MM.1S (cell line): Measurements from ENCODE around the gene PDIA2.

Experiments used
- DNase-seq: peaks from one replicate; pipeline ENCODE4 v3.0.0-alpha.2; 2015
- H2AFZ ChIP-seq: fragments of 300-600 bp; sonication (generic); 2 replicates; pipeline ENCODE4 v1.6.0; 2016; ENCODE audit warnings: antibody characterized with exemption, low read length
- H3F3A ChIP-seq: fragments of 300-600 bp; sonication (generic); 2 replicates; pipeline ENCODE4 v1.6.1; 2016; ENCODE audit warnings: mild to moderate bottlenecking, antibody characterized with exemption, low read length, moderate library complexity, mixed read lengths; ENCODE audit not compliant: insufficient read depth
- H3K27ac ChIP-seq: fragments of 300-600 bp; sonication (generic); 2 replicates; pipeline ENCODE4 v1.5.1; 2016; ENCODE audit warnings: mild to moderate bottlenecking, low read length
- H3K27me3 ChIP-seq: fragments of 300-600 bp; sonication (generic); replicated peaks from 2 replicates; pipeline ENCODE4 v1.6.0; 2016; ENCODE audit warnings: low read length; ENCODE audit not compliant: insufficient read depth
- H3K36me3 ChIP-seq: fragments of 300-600 bp; sonication (generic); replicated peaks from 2 replicates; pipeline ENCODE4 v1.6.1; 2016; ENCODE audit warnings: mild to moderate bottlenecking, low read length, mixed read lengths; ENCODE audit not compliant: insufficient read depth
- H3K4me1 ChIP-seq: fragments of 300-600 bp; sonication (generic); 2 replicates; pipeline ENCODE4 v1.6.1; 2016; ENCODE audit warnings: low read length, mixed read lengths
- H3K4me2 ChIP-seq: fragments of 300-600 bp; sonication (generic); 2 replicates; pipeline ENCODE4 v1.6.0; 2016; ENCODE audit warnings: low read depth, low read length
- H3K4me3 ChIP-seq: fragments of 300-600 bp; sonication (generic); 2 replicates; pipeline ENCODE4 v1.5.1; 2016; ENCODE audit warnings: low read length, mixed read lengths
- H3K79me2 ChIP-seq: fragments of 300-600 bp; sonication (generic); 2 replicates; pipeline ENCODE4 v1.6.1; 2016; ENCODE audit warnings: mixed run types, low read length, mixed read lengths
- H3K9ac ChIP-seq: fragments of 300-600 bp; sonication (generic); 2 replicates; pipeline ENCODE4 v1.6.1; 2016; ENCODE audit warnings: low read length, mixed read lengths
- H3K9me2 ChIP-seq: fragments of 300-600 bp; sonication (generic); replicated peaks from 2 replicates; pipeline ENCODE4 v1.6.1; 2016; ENCODE audit warnings: mild to moderate bottlenecking, low read length, mixed read lengths; ENCODE audit not compliant: insufficient read depth
- H3K9me3 ChIP-seq: fragments of 300-600 bp; sonication (generic); replicated peaks from 2 replicates; pipeline ENCODE4 v1.6.1; 2016; ENCODE audit warnings: mild to moderate bottlenecking, low read length, mixed read lengths; ENCODE audit not compliant: insufficient read depth
- H4K20me1 ChIP-seq: fragments of 300-600 bp; sonication (generic); 2 replicates; pipeline ENCODE4 v1.6.1; 2016; ENCODE audit warnings: mild to moderate bottlenecking, low read length, moderate library complexity, mixed read lengths; ENCODE audit not compliant: insufficient read depth
- EZH2 ChIP-seq: fragments of 300-600 bp; sonication (generic); optimal IDR thresholded peaks from 2 replicates; pipeline ENCODE3; 2017; ENCODE audit warnings: low read depth, mild to moderate bottlenecking, antibody characterized with exemption, low read length, mixed read lengths
- EZH2phosphoT487 ChIP-seq: fragments of 300-600 bp; sonication (generic); IDR thresholded peaks from 2 replicates; pipeline ENCODE4 v1.6.1; 2018; ENCODE audit warnings: antibody characterized with exemption, low read length
- TF ChIP-seq, protein P1 (sequence below): fragments of 300-600 bp; sonication (generic); IDR thresholded peaks from 2 replicates; pipeline ENCODE4 v1.5.1; 2016; ENCODE audit warnings: antibody characterized with exemption, low read length, mixed read lengths

The PDIA2 gene

DNA sequence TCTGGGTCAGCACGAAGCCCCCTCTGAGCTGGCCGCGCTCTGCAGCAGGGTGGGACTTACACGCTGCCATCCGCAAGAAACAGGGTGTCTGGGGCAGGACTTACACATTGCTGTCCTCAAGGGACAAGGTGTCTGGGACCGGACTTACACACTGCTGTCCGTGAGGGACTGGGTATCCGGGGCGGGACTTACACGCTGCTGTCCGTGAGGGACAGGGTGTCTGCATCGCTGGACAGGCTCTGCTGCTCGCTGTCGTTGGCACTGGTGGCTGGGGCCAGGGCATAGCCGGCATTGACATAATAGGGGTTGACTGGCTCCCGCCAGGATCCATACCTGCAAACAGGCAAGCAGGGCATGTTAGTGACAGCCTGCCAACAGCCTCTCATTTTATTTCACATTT lies 31.4 kb downstream of the PDIA2 start:
- Histone ChIP-seq H3K9ac (no peak overlapping the region), H2AFZ (no peak overlapping the region), H3K4me3 (no peak overlapping the region), H3K27me3 (no peaks in the 10 kb centered on the region), H3K27ac (no peak overlapping the region), H3K36me3 (no peaks in the 10 kb centered on the region), H3K9me3 (no peaks in the 10 kb centered on the region), H4K20me1 (0 out of 2 replicates have a peak, but pooled peaks cover 3% of the 10 kb centered on the region), H3K9me2 (no peaks in the 10 kb centered on the region), H3K79me2 (peaks cover 52% of the 10 kb centered on the region), H3K4me1 (no peaks in the 10 kb centered on the region), H3K4me2 (no peak overlapping the region), H3F3A (no peaks in the 10 kb centered on the region)
- TF ChIP-seq, protein P1, sequence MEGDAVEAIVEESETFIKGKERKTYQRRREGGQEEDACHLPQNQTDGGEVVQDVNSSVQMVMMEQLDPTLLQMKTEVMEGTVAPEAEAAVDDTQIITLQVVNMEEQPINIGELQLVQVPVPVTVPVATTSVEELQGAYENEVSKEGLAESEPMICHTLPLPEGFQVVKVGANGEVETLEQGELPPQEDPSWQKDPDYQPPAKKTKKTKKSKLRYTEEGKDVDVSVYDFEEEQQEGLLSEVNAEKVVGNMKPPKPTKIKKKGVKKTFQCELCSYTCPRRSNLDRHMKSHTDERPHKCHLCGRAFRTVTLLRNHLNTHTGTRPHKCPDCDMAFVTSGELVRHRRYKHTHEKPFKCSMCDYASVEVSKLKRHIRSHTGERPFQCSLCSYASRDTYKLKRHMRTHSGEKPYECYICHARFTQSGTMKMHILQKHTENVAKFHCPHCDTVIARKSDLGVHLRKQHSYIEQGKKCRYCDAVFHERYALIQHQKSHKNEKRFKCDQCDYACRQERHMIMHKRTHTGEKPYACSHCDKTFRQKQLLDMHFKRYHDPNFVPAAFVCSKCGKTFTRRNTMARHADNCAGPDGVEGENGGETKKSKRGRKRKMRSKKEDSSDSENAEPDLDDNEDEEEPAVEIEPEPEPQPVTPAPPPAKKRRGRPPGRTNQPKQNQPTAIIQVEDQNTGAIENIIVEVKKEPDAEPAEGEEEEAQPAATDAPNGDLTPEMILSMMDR: no peak
- TF ChIP-seq EZH2phosphoT487 (no peak), EZH2 (no peak)
- no peak for DNase-seq

DNA sequence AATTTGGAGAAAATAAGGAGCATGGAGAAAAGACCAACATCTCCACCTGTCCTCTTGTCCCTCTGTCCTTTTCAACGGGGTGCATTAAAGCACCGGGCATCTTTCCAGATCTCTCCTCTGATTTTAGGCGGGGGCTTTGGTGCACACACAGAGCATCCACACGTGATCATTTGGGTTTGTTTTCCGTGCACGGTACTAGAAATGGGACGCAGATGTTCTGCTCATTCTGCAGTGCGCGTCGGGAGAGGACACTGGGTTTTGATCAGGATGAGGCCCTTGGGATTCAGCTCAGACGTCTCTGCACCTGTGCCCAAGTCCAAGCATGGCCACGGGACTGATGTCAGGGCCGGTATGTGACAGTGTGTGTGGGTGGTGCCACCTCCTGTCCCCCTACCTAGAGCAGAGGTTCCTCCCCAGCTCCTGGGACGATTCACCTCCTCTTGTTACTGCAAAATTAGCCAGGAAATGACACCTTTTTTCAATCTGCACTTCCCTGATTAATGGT lies 31.9 kb downstream of the PDIA2 start:
- no peaks in the 10 kb centered on the region for H3K27me3 ChIP-seq
- H3K4me1 ChIP-seq: no peaks in the 10 kb centered on the region
- no peak overlapping the region for H3K9ac ChIP-seq
- H3K27ac ChIP-seq: no peak overlapping the region
- H3K4me2 ChIP-seq: no peak overlapping the region
- H4K20me1 ChIP-seq: 0 out of 2 replicates have a peak, but pooled peaks cover 3% of the 10 kb centered on the region
- no peak overlapping the region for H2AFZ ChIP-seq
- no peaks in the 10 kb centered on the region for H3K9me3 ChIP-seq
- H3K36me3 ChIP-seq: no peaks in the 10 kb centered on the region
- no peaks in the 10 kb centered on the region for H3K9me2 ChIP-seq
- DNase-seq: no peak
- TF ChIP-seq, protein P1: no peak
- TF ChIP-seq EZH2phosphoT487: no peak
- no peak for TF ChIP-seq EZH2
- H3F3A ChIP-seq: no peaks in the 10 kb centered on the region
- peaks cover 57% of the 10 kb centered on the region for H3K79me2 ChIP-seq
- H3K4me3 ChIP-seq: no peak overlapping the region

DNA sequence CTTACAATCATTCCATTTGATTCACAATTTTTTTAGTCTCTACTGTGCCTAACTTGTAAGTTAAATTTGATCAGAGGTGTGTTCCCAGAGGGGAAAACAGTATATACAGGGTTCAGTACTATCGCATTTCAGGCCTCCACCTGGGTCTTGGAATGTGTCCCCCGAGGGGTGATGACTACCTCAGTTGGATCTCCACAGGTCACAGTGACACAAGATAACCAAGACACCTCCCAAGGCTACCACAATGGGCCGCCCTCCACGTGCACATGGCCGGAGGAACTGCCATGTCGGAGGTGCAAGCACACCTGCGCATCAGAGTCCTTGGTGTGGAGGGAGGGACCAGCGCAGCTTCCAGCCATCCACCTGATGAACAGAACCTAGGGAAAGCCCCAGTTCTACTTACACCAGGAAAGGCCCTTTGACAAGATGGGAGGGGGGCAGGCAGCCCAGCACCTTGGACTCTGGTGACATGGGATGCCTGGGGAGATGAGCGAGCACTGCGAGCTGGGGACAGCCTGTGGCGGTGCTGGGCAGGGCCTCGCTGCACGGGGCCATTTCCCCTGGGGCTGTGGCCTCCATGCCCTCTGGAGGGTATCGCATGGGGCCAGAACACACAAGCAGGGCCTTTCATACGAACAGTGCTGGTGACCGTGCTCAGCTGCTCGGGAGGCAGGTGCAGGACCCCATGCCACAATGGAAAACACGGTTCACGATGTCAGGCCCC lies 33.9 kb downstream of the PDIA2 start:
- no peaks in the 10 kb centered on the region for H3K36me3 ChIP-seq
- peaks cover 72% of the 10 kb centered on the region for H3K79me2 ChIP-seq
- no peaks in the 10 kb centered on the region for H3K9me3 ChIP-seq
- DNase-seq: no peak
- no peak overlapping the region for H3K4me2 ChIP-seq
- TF ChIP-seq EZH2 (no peak), EZH2phosphoT487 (no peak)
- TF ChIP-seq, protein P1: no peak
- no peaks in the 10 kb centered on the region for H3K9me2 ChIP-seq
- no peak overlapping the region for H3K9ac ChIP-seq
- no peaks in the 10 kb centered on the region for H3K4me1 ChIP-seq
- H3F3A ChIP-seq: no peaks in the 10 kb centered on the region
- H2AFZ ChIP-seq: no peak overlapping the region
- H3K27me3 ChIP-seq: no peaks in the 10 kb centered on the region
- no peak overlapping the region for H3K27ac ChIP-seq
- H3K4me3 ChIP-seq: no peak overlapping the region
- 0 out of 2 replicates have a peak, but pooled peaks cover 3% of the 10 kb centered on the region for H4K20me1 ChIP-seq
